ENCODE results near the gene CA10.

GRCh38 chr17:52158450-52159042 is at the start of gene CA10:
- TF ChIP-seq POLR2AphosphoS5 (IDR thresholded peaks at IDR 0.05): no peak
- TF ChIP-seq CTCF (IDR thresholded peaks at IDR 0.05): no peak
- no peak for TF ChIP-seq EP300 (IDR thresholded peaks at IDR 0.05; ENCODE audit: low read depth)

Measured in transverse colon (tissue), 4 donors.